C4-2B (cell line): Measurements from ENCODE around the gene BPI.

Experiments
- ZFX ChIP-seq: fragments of 450-650 bp; IDR thresholded peaks from 2 replicates; pipeline ENCODE4 v1.6.1; 2017
- TF ChIP-seq, protein P1 (sequence below): fragments of 450-650 bp; conservative IDR thresholded peaks from 2 replicates; pipeline ENCODE4 v1.5.1; 2017; ENCODE audit warnings: mild to moderate bottlenecking

DNA sequence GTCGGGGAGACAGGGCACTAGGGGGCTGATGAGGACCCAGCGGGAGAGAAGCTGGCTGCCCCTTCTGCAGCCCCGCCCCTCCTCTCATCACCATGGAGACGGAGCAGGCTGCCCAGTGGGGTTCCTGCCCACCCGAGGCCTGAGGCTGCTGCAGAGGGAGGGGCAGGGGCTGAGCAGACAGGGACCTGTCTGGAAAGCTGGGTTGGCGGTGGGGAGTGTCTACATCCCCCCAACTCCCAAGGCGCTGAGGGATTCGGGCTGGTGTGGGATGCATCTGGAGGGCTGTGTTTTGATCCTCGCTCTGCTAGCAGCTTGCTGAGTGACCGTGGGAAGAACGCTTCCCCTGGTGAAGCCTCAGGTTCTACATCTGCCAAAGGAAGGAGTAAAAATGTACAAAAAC lies 1.2 kb upstream of the BPI start:
- TF ChIP-seq, protein P1, sequence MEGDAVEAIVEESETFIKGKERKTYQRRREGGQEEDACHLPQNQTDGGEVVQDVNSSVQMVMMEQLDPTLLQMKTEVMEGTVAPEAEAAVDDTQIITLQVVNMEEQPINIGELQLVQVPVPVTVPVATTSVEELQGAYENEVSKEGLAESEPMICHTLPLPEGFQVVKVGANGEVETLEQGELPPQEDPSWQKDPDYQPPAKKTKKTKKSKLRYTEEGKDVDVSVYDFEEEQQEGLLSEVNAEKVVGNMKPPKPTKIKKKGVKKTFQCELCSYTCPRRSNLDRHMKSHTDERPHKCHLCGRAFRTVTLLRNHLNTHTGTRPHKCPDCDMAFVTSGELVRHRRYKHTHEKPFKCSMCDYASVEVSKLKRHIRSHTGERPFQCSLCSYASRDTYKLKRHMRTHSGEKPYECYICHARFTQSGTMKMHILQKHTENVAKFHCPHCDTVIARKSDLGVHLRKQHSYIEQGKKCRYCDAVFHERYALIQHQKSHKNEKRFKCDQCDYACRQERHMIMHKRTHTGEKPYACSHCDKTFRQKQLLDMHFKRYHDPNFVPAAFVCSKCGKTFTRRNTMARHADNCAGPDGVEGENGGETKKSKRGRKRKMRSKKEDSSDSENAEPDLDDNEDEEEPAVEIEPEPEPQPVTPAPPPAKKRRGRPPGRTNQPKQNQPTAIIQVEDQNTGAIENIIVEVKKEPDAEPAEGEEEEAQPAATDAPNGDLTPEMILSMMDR = no peak
- no peak for TF ChIP-seq ZFX
